Measurements from ENCODE around the gene IQCE.
"Not testable (repeated sequence)": the region's sequence is repeated elsewhere in the genome, so short reads cannot be mapped to it uniquely, and the experiment has no call there.

Gene IQCE

DNA sequence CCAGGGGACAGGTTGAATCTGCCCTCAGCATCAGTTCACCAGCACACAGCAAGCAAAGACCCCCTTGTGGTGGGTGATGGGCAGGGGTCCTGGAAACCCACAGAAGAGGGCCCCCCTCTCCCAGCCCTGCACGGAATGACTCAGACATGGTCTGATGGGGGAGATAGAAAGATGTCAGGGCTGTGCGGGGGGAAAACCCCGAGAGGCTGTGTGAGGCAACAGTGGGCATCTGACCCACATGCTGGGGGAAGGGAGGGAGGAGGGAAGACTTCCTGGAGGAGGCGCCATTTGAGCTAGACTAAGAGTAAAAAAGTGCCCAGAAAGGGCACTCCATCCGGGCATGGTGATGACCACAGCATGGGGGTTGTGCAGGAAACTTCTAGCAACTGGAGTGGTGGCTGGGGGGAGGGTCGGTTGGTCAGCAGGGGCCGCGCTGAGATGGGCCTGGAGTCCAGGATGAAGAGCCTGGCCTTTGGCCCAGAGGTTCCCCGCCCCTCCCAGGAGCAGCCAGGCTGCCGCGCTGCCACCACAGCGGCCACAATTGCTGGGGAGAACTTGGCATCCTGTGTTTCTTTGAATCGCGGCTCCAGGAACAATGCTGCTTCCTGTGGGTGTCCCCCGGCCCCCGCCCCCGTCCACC, 36.7 kb upstream of the IQCE start:
- peak; percentile 13 for DNase-seq

DNA sequence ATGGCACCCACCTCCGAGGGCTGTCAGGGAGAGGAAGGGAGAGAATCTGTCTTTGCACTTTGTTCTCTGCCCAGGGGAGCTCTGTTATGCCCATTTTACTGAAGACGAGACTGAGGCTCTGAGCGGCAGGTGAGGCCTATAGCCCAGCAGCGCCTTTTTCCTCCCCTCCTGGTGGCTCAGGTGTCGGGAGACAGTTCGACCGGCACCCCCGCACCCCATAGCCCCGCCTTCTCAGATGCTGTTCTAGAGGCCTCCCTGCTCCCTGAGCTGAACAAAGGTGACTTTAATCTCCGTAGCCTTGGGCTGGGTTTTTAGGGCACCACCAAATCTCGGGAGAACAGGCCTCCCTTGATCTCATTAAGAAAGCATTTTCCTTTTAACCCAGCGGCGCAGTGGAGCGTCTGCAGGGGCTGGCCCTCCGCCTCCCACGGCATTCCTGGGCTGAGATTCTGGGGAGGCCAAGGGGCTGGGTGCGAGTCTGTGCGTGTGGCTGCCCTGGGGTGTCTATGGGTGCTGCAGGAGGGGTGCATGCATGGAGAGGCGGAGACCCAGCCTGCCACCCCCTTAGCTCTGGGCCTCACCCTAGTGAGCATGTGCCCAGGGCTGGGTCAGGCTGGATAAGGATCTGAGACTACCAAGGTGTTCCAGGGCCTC, 35.9 kb upstream of the IQCE start:
- peak; percentile 35 for DNase-seq

DNA sequence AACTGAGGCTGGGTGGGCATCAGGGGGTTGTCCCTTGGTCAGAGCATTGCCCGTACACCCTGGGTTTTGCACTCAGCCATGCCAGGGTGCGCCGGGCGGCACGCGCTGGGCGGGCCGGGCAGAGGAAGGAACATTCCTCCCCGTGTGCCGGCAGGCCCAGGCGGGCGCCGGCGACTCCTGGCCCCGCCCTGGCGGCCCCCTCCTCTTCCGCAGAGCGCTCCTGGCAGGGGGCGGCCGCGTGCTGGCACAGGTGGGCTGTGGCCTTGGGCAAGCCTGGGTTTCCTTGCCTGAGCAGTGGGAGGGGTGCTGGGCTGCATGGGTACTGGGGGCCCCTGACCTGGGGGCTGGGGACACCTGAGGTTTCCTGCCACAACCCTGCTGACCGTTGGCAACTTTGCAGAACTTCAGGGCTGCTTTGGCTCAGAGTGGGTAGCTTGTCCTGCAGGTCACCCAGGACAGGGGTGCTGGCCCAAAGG, 35.3 kb upstream of the IQCE start:
- peak; percentile 55 for DNase-seq

DNA sequence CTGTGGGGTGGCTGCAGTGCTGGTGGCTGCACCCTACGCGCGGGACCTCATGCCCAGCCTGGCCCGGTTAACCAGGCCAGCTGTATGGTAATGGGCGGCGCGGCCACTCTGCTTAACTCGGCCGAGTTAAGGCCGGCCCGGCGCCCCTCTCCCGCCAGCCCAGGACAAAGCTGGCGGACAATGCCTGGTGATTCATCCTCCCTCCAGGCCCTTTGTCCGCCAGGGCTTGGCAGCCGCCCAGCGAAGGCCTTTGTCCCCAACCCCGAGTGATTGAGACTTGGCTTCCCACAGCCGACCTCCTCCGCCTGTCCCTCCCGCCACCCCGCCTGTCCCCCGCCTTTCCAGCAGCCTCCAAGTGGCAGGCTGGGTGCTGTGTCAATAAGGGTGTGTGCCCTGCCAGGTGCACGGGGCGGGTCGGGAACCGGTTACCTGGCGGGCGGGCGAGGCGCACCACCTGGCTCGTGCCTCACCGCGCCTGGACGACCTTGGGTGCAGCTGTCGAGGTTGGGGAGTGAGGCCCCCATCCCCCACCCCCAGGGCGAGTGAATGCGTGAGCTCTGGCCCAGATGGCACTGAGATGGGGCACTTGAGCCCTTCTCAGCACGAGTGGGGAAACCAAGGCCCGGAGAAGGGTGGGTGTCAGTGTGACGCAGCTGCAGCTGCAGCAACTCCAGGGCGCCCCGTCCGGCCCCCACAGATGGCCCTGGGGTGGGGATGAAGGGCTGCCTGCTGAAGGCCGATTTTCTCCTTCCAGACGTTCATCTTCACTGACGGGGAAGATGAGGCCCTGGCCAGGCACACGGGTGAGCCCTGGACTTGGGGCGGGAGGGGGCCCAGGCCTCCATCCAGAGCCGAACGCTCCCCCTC, 34.6 kb upstream of the IQCE start:
- peak; percentile 94 for DNase-seq

DNA sequence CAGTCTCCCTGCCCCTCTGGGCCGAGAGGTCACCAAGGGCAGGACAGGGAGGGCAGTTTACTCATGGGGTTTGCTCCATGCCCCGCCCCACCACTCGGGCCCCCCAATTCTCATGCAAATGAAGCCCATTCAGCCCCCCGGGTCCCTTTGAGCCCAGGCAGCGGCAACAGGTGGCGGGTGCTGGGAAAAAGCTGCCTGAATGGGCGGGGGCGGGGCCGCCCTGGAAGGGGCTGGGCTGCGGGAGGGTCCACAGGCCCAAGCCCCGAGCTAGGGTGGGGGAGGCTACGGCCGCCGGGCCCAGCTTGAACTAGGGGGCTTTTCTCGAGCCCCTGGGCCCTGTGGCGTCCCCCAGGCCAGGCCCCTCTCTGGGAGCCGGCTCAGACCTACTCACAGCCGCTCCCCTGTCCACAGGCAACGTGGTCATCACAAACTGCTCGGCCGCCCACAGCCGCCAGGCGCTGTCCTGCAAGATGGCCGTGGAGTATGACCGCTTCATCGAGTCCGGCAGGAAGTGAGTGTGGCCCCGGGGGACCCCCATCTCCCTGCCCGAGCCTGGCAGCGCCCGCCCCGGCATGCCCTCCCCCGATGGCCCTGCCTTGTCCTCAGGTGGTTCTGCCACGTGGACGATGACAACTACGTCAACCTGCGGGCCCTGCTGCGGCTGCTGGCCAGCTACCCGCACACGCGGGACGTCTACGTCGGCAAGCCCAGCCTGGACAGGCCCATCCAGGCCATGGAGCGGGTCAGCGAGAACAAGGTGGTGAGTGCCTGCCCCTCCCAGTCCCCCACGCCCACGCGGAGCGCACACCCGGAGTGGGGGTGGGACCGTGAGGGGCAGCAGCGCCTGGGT, 33.7 kb upstream of the IQCE start:
- no peak for DNase-seq

DNA sequence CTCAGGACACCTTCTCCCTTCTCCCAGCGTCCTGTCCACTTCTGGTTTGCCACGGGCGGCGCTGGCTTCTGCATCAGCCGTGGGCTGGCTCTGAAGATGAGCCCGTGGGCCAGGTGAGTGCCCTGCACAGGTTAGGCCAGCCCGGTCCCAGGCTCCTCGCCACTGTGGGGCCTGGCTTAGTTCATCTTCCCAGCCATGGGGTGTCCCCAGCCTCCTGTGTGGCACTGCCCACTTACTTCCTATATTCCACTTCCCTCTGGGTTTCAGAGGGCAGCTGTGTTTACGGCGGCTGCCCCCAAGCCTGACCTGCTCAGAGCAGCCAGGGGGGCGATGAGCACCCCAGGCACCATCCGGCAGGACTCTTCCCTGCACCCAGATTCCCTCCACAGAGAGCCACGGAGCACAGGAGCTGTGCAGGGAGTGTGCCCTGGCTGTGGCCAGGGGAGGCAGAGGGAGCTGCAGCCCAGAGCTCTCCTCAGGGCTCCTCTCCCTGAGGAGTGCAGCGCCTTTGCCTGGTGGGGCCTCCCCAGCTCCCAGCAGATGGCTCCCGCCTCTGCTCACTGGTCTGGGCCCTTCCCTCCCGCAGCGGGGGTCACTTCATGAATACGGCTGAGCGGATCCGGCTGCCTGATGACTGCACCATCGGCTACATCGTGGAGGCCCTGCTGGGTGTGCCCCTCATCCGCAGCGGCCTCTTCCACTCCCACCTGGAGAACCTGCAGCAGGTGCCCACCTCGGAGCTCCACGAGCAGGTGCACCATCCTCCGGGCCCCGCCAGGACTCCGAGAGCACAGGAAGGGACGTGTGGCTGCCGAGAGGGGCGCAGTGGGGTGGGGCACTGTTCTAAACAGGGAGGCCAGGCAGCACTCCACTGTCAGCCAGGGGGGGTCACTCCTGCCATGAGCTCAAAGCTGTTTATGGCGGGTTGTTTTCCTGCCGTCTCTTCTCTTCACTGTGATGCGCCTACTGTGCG, 32.8 kb upstream of the IQCE start:
- no peak for DNase-seq

DNA sequence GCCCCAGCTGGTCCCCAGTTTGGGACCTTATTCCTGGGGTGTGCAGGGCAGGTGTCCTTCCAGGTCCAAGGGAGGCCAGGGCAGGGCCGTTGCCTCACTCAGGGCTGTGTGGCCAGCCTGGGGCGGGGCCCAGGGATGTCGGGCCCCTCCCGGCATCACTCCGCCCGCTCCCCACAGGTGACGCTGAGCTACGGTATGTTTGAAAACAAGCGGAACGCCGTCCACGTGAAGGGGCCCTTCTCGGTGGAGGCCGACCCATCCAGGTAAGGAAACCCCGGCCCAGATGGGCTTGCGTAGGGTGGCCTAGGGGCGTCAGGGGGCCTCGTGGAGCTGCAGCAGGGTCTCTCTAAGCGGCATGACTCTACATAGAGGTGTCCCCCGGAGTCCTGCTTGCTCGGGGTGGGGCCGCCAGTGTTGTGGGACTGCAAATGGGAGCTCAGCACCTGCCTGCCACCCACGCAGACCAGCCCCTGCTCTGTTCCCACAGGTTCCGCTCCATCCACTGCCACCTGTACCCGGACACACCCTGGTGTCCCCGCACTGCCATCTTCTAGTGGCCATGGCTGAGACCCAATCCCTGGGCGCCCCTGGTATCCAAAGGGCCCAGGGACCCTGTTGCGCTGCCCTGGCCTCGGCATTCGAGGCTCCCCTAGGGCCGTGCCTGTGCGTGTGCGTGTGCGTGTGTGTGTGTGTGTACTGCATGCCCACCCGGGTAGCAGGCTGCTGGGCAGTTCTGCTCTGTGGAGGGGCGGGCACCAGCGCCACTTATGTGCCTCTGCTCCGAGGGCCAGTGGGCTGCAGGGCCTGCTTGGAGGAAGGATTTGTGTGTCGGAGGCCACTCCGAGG, 31.9 kb upstream of the IQCE start:
- no peak for DNase-seq

DNA sequence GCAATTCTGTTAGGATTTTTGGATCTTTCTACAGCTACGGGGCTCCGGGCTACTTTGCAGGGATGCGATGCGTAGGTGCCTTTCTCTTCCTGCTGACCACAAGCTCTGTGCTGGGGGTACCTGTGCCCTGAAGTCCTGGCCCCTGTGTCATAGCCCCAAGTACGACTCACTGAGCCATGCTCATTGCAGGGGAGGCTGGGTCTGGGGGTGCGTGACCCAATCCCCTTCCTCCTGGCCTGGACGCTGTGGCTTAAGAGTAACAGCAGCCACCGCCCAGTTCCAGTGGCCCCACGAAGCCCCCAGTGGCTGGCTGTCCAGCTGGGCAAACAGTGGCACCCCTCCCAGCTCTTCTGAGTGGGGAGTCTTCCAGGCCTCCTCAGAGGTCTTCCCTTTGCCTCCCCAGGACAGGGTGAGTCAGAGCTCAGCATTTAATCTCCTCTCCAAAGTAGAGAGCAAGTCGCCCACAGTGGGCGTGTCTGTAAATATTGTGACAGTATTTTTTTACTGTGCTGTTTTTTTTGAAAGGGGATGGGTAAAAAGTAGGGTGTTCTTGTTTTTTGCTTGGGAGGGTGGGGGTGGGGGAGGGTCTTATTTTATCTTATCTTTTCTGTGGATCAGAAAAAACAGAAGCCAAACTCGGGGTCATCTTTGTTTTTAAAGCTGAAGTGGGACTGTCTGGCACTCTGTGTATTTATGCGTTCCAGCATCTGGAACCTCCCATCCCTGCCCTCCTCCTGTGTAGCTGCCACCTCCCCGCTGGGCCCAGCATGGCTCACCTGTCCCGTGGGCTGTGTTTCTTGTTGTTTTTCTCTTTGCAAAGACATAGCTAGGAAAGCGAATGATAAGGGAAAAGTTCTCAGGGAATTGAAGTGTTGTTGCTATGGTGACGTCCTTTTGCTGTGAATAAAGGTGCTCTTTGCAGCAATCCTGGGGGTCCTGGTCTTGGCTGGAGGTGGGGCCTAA, 31.0 kb upstream of the IQCE start:
- DNase-seq = no peak

DNA sequence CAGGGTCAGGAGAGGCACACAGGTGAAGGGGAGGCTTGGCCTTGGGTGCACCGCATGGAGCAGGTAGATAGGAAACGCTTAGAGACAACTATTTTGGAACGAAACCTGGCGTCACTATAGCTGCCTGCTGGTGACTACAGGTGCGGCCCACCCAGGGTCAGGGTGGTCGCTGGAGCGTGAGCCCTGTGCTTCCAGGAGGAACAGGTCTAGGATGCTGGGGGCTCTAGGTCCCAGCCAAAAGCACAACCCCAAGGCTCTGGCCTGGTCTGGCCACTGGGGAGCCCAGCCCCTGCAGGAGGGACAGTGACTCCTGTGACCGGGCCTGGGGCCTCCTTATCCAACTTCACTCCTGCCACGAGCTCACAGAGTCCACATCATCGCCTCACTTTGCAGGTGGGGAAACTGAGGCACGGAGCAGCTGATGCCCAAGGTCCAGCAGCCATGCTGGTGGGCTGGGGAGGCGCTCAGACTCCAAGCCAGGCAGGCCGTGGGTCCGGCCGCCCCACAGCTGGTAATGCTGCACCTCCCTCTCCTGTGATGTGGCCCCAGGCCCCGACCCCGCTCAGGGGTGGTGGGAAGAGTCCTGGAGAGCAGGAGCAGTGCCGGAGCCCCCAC, 30.2 kb upstream of the IQCE start:
- no peak for DNase-seq

DNA sequence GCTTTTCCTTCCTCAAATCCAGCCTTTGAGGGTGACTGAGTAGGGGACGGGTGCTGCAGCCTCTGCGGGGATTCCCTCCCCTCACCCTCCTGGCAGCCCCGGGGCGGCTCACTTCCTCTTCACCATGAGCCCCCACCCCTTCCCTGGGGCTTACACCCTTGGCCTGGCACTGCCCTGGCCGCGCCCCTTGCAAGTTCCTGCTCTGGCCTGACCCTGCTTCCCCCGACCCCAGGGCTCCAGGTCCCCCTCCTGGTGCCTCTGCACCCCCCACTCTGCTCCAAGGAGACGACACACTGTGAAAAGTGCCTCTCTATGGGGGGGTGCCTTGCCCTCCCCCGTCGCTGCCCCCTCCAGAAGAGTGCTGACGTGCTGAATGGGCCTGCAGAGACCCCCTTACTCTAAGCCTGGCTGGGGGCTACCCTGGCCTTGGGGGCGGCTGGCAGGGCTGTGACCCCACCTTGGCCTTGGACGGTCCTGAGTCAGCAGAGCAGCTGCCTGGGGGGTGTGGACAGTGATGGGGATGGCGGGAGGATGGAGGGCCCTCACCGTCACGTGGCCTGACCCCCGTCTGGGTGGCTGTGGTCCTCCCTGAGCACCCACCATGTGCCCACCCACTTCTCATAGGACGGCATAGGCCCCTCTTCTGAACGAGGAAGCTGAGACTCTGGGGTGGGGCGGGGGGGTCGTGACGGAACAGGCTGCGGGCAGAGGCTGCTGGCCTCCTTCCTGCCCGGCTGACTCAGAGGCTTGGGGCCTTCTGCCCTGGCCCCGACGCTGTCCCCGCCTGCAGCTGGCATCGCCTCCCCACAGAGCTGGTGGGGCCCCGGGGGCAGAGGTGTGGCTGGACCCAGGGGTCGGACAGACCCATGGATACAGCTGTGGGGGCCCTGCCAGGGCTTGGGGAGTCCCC, 29.4 kb upstream of the IQCE start:
- peak; percentile 52 for DNase-seq

DNA sequence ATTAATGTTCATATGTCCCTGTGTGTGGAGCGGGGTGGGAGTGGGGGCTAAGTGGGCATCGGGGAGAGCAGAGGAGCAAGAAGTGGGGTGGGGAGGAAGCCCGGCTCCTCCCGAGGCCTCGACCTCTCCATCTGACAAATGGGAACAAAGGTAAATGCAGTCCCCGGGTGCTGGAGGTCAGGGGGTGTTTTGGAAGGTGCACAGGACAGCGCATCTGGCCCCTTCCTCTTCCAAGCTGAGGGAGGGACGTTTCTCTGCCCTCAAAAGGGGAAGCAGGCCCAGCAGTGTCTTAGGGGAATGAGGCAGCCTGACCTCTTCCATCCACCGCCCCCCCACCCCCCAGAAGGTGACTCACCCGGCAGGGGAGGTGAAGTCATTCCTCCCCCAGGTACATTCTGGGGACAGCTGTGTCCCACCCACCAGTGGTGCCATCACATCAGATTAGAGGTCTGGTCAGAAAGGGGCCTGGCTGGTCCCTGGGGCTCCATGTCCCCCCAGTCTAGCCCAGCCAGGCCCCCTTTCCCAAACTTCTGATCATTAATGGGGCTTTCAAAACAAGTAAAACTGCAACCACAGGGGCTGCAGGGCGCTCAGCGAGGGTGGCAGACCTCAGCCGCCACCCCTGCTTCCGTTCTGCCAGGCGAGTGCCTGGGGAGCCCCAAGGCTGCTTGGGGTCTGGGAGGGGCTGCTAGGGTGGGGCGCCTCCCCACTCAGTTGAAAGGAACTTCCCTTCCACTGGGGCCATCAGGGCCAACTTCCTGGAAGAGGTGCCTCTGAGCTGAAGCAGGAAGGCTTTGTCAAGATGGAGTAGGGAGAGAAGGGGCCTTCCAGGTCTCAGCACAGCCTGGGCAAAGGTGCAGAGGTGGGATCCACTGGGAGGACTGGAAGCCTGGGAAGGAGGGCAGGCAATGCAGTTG, 28.4 kb upstream of the IQCE start:
- DNase-seq = no peak

DNA sequence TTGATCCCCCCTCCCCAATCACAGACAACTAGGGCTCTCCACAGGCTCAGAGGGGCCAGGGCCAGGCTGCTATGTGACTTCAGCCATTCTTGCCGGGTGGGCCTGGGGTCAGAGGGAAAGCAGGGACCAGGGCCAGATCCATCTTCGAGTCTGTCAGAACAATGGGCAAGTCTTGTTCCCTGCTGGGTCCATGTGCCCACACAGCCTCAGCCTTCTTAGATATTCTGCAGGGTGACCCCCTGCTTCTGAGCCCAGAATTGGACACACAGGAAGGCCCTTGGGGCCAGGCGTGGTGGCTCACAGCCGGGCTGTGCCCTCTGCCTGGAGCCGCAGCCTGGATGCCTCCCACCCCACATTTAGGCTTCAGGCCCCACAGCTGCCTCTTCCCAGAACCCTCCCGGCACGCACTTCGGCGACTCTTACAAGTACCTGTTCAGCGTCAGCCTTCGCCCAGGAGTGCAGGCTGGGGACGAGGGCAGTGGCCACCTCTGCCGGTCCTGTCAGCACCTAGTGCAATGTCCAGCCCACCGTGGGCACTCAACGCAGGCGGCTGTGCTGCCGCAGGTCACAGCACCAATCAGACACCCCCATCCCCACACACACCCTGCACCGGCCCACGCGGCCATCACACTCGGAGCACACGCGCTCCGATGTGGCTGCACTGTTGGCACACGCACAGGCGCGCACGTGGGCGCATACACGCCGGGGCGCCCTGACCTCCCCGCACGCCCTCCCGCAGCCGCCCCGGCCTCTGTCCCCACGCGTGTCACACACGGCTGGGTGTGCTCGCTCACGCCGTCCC, 27.6 kb upstream of the IQCE start:
- DNase-seq = peak; percentile 26

DNA sequence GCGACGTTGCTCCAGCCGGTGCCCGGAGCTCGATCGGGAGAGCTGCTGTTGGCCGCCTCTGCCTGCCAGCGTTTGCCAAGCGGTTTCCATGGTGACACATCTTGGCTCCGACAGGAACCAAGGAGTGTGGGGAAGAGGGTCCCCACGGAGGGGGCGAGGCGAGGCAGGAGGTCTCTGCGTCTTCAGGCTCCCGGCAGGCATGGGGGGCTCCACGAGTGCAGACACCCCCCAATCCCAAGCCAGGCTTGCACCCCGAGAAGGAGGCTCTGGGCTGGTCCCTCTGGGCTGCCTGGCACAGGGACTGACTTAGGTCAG, 27.0 kb upstream of the IQCE start:
- not testable (repeated sequence) for DNase-seq

DNA sequence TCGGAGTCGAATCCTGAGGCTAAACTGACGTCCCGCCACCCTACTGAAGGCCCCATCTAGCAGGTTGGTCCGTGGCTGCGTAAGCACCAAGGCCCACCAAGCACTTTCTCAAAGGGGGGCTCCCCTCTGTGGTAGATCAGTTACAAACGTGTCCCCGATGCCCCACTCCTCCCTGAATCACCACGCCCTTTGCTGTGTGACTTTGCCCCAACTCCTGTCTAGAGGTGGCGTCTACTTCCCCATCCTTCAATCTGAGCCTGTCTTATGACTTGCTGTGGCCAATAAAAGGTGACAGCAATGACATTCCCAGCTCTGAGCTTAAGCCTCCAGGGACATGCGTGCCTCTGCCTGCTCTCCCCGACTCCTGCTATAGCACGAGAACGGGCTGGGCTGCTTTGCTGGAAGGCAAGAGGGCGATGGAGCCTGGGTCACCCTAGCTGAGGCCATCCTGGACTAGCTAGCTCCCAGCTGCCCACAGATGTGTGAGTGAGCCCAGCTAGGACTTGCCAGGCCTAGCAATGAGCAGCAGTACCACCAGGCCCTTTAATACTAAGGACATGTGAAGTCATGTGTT, 26.5 kb upstream of the IQCE start:
- DNase-seq = not testable (repeated sequence)

DNA sequence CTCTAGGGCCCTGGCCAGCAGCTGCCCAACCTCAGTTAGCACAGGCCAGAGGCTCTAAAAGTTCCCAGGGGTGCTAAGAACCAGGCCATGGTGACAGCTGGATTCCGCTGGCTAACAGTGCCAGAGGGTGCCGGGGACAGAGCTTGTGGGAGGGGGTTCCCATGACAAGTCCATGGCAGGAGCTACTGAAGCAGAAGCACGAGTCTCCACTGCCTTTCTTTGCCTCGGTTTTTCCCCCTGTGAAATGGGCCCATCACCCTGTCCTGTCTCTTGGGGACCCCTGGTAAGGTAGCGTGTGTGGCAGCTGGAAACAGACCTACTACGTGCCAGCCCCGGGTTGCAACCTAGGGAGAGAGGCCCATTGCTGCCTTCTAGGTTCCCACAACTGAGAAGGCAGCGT, 26.0 kb upstream of the IQCE start:
- DNase-seq = not testable (repeated sequence)

DNA sequence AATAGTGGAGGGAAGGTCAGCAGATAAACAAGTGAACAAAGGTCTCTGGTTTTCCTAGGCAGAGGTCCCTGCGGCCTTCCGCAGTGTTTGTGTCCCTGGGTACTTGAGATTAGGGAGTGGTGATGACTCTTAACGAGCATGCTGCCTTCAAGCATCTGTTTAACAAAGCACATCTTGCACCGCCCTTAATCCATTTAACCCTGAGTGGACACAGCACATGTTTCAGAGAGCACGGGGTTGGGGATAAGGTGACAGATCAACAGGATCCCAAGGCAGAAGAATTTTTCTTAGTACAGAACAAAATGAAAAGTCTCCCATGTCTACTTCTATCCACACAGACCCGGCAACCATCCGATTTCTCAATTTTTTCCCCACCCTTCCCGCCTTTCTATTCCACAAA, 25.2 kb upstream of the IQCE start:
- not testable (repeated sequence) for DNase-seq

All from midbrain (tissue), 1 donor.